A549 (cell line): Measurements from ENCODE around the gene OPN1SW.

Experiments used
- CTCF ChIP-seq: fragments of >200 bp; sonication (Bioruptor Twin); formaldehyde crosslinking; IDR thresholded peaks from 3 replicates; pipeline ENCODE4 v1.5.1; 2016
- JUNB ChIP-seq: fragments of >200 bp; sonication (Bioruptor Twin); formaldehyde crosslinking; IDR thresholded peaks from 2 replicates; pipeline ENCODE4 v1.6.1; 2016
- NR3C1 ChIP-seq: fragments of >200 bp; sonication (Bioruptor Twin); formaldehyde crosslinking; IDR thresholded peaks from 3 replicates; pipeline ENCODE4 v1.6.1; 2017
- POLR2A ChIP-seq: IDR thresholded peaks from 2 replicates; pipeline ENCODE4 v1.6.1; 2012; ENCODE audit warnings: mild to moderate bottlenecking, low read length
- RCOR1 ChIP-seq: fragments of 150-350 bp; IDR thresholded peaks from 2 replicates; pipeline ENCODE4 v1.6.1; 2014; ENCODE audit warnings: antibody characterized with exemption, low read length, low read depth
- TF ChIP-seq, protein P1 (sequence below): IDR thresholded peaks from 2 replicates; pipeline ENCODE4 v1.6.1; 2012

DNA sequence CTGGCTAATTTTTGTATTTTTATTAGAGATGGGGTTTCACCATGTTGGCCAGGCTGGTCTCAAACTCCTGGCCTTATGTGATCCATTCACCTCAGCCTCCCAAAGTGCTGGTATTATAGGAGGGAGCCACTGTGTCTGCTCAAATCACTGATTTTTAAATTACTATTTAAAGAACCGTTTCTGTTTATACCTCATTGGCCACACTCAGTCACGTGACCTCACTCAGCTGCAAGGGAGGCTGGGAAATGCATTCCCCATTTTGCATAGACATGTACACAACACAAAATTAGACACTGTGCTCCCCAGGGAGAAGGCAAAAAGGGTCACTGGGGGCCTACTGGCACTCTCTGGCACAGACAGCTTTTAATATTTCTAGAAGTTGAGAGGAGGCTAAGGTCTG is 50.1 kb downstream of the OPN1SW start:
- TF ChIP-seq CTCF (no peak), POLR2A (no peak), RCOR1 (no peak), JUNB (no peak), NR3C1 (no peak)
- TF ChIP-seq, protein P1, sequence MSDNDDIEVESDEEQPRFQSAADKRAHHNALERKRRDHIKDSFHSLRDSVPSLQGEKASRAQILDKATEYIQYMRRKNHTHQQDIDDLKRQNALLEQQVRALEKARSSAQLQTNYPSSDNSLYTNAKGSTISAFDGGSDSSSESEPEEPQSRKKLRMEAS, result no peak
